A673 (cell line): Measurements from ENCODE around the gene CCDC69. TPM values are rescaled to one million over a fixed set of nuclear protein-coding genes. Genes with fewer than 3 reads are reported as not detected.

Source experiments
- BruUV-seq: library from RNA; stranded (reverse); fragments of 400-500 nt; replicated peaks from 2 replicates; lab custom pipeline; 2021; lab: Mats Ljungman, UMichigan
- CTCF ChIA-PET: fragments of 300-600 bp; sonication (Branson Sonifier 250); formaldehyde crosslinking; loops from one replicate; lab custom pipeline; 2022; ENCODE audit warnings: antibody characterized with exemption; lab: Charles Lee
- POLR2A ChIA-PET: fragments of 300-600 bp; sonication (Branson Sonifier 250); formaldehyde crosslinking; loops from one replicate; lab custom pipeline; 2022; ENCODE audit warnings: antibody characterized with exemption; ENCODE audit not compliant: low non-redundant PET; lab: Charles Lee
- DNase-seq: peaks from one replicate; pipeline ENCODE4 v3.0.0-alpha.2; 2015; ENCODE audit warnings: low spot score
- H3K27ac ChIP-seq: fragments of 200-600 bp; sonication (generic); 2 replicates; pipeline ENCODE4 v1.5.1; 2016; ENCODE audit warnings: mixed run types, low read depth, mild to moderate bottlenecking, mixed read lengths, antibody characterized with exemption, low read length; ENCODE audit not compliant: poor library complexity, severe bottlenecking
- H3K27me3 ChIP-seq: fragments of 200-600 bp; sonication (generic); replicated peaks from 2 replicates; pipeline ENCODE4 v1.6.1; 2017; ENCODE audit warnings: mixed run types, low read depth, mild to moderate bottlenecking, mixed read lengths, antibody characterized with exemption, low read length; ENCODE audit not compliant: insufficient read depth, poor library complexity
- H3K36me3 ChIP-seq: fragments of 200-600 bp; sonication (generic); 2 replicates; pipeline ENCODE4 v1.6.1; 2016; ENCODE audit warnings: mixed run types, mild to moderate bottlenecking, mixed read lengths, antibody characterized with exemption, low read length; ENCODE audit not compliant: insufficient read depth, poor library complexity, severe bottlenecking
- H3K4me1 ChIP-seq: fragments of 200-600 bp; sonication (generic); 2 replicates; pipeline ENCODE4 v1.6.1; 2017; ENCODE audit warnings: mixed run types, mild to moderate bottlenecking, mixed read lengths, antibody characterized with exemption, low read length; ENCODE audit not compliant: insufficient read depth, poor library complexity, severe bottlenecking
- H3K4me3 ChIP-seq: fragments of 200-600 bp; sonication (generic); 2 replicates; pipeline ENCODE4 v1.5.1; 2016; ENCODE audit warnings: low read depth, mixed run types, mild to moderate bottlenecking, mixed read lengths, low read length; ENCODE audit not compliant: poor library complexity, severe bottlenecking
- H3K9me3 ChIP-seq: fragments of 200-600 bp; sonication (generic); 2 replicates; pipeline ENCODE4 v1.6.1; 2016; ENCODE audit warnings: mixed run types, low read depth, mild to moderate bottlenecking, mixed read lengths, antibody characterized with exemption, low read length; ENCODE audit not compliant: poor library complexity, severe bottlenecking
- CTCF ChIP-seq: fragments of 300-800, 200-600 bp; sonication (generic); conservative IDR thresholded peaks from 2 replicates; pipeline ENCODE4 v1.5.1; 2017; ENCODE audit warnings: low read depth, mild to moderate bottlenecking, antibody characterized with exemption, low read length, moderate library complexity, mixed read lengths
- EZH2 ChIP-seq: fragments of 200-600 bp; sonication (generic); IDR thresholded peaks from 2 replicates; pipeline ENCODE4 v1.6.1; 2017; ENCODE audit warnings: borderline replicate concordance, low read depth, mild to moderate bottlenecking, mixed read lengths, antibody characterized with exemption, low read length; ENCODE audit not compliant: poor library complexity, severe bottlenecking
- intact Hi-C: fragments of 100-400 bp; cut with micrococcal nuclease; formaldehyde crosslinking; loops from one replicate; pipeline ENCODE4 v1.10.0; 2022; ENCODE audit not compliant: unreplicated experiment
- total RNA-seq: library from RNA; stranded (reverse); gene quantifications from 2 replicates; pipeline ENCODE4 v1.2.3, GENCODE V29; 2021

The CCDC69 gene
- total RNA-seq, 1 experiment from 2014 or later, result not detected

- intact Hi-C loops, result no loop called here
- H3K27ac ChIP-seq, result no peak overlapping the region
- no peak overlapping the region for H3K4me3 ChIP-seq
- no peak for DNase-seq
- no peak for TF ChIP-seq CTCF
- no peak for TF ChIP-seq EZH2
- no TSS peak for BruUV-seq
- POLR2A ChIA-PET, result no interaction called here
- H3K4me1 ChIP-seq, result no peaks in the 10 kb centered on the region
- CTCF ChIA-PET, result no interaction called here
- H3K9me3 ChIP-seq, result no peaks in the 10 kb centered on the region
- H3K36me3 ChIP-seq, result no peaks in the 10 kb centered on the region
- no peaks in the 10 kb centered on the region for H3K27me3 ChIP-seq
Measured at GRCh38 chr5:151231359-151231758, 7.5 kb upstream of the CCDC69 start.

GRCh38 chr5:151230048-151230680 lies 6.3 kb upstream of the CCDC69 start:
- CTCF ChIA-PET, result no interaction called here
- intact Hi-C loops, result no loop called here
- Histone ChIP-seq H3K9me3 (no peaks in the 10 kb centered on the region), H3K27ac (no peak overlapping the region), H3K36me3 (no peaks in the 10 kb centered on the region), H3K4me3 (no peak overlapping the region), H3K4me1 (no peaks in the 10 kb centered on the region), H3K27me3 (no peaks in the 10 kb centered on the region)
- no peak for DNase-seq
- TF ChIP-seq EZH2, result no peak
- no peak for TF ChIP-seq CTCF
- no TSS peak for BruUV-seq
- POLR2A ChIA-PET, result no interaction called here

DNA sequence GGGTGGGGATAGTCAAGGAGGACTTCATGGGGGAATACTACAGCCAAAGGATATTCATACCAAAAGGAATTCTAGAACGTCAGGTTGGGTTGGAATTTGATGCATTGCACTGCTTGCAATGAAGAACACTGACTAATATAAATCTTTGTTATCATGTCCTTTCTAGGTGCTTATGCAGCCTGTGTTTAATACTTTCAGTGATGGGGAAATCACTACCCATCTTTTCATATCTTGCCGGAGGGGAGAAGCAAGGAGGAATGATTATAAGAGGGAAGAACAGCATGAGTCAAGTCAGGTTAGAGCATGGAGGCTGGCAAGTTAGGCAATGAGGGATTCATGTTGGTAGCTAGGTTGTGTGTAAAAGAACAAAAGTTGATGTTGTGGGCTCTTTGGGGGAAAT lies 5.1 kb upstream of the CCDC69 start:
- Histone ChIP-seq H3K27ac (no peak overlapping the region), H3K4me3 (no peak overlapping the region), H3K9me3 (no peaks in the 10 kb centered on the region), H3K4me1 (no peaks in the 10 kb centered on the region), H3K27me3 (no peaks in the 10 kb centered on the region), H3K36me3 (no peaks in the 10 kb centered on the region)
- no TSS peak for BruUV-seq
- intact Hi-C loops, result no loop called here
- no peak for DNase-seq
- ChIA-PET CTCF (no interaction called here), POLR2A (no interaction called here)
- TF ChIP-seq EZH2 (no peak), CTCF (no peak)
